Measurements from ENCODE around the gene CHSY1.
"Not testable (repeated sequence)": the region's sequence is repeated elsewhere in the genome, so short reads cannot be mapped to it uniquely, and the experiment has no call there.

Gene CHSY1

DNA sequence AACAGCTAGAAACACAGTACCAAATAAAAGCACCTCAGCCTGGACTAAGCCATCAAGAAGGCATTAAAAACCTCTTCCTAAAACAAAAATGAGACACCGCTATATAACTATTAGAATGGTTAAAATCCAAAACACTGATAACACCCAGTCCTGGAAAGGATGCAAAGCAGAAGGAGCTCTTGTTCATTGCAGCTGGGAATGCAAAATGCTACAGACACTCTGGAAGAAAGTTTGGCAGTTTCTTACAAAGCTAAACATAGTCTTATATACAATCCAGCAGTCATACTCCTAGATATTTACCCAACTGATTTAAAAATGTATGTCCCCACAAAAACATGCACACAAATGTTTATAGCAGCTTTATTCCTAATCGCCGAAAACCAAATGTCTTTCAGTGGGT is 35.7 kb downstream of the CHSY1 start:
- Histone ChIP-seq H3K4me1 (ENCODE audit: low read length) (no peaks in the 10 kb centered on the region), H3K9me3 (ENCODE audit: insufficient read depth, low read length) (no peaks in the 10 kb centered on the region), H3K79me2 (ENCODE audit: low read length) (peaks cover 20% of the 10 kb centered on the region), H4K20me1 (ENCODE audit: insufficient read depth, low read length) (peaks cover 27% of the 10 kb centered on the region), H3K36me3 (replicated peaks; ENCODE audit: low read depth, low read length) (no peaks in the 10 kb centered on the region), H3K4me3 (ENCODE audit: low read length) (no peak overlapping the region), H3K4me2 (ENCODE audit: low read length) (no peak overlapping the region), H3K9ac (ENCODE audit: low read length) (no peak overlapping the region), H3K27me3 (ENCODE audit: low read depth, low read length) (no peaks in the 10 kb centered on the region), H3K27ac (ENCODE audit: low read length) (no peak overlapping the region), H2AFZ (ENCODE audit: low read depth, low read length) (no peak overlapping the region)
- no peak for TF ChIP-seq EZH2phosphoT487 (IDR thresholded peaks at IDR 0.05; ENCODE audit: low read depth)
- TF ChIP-seq, protein P1, sequence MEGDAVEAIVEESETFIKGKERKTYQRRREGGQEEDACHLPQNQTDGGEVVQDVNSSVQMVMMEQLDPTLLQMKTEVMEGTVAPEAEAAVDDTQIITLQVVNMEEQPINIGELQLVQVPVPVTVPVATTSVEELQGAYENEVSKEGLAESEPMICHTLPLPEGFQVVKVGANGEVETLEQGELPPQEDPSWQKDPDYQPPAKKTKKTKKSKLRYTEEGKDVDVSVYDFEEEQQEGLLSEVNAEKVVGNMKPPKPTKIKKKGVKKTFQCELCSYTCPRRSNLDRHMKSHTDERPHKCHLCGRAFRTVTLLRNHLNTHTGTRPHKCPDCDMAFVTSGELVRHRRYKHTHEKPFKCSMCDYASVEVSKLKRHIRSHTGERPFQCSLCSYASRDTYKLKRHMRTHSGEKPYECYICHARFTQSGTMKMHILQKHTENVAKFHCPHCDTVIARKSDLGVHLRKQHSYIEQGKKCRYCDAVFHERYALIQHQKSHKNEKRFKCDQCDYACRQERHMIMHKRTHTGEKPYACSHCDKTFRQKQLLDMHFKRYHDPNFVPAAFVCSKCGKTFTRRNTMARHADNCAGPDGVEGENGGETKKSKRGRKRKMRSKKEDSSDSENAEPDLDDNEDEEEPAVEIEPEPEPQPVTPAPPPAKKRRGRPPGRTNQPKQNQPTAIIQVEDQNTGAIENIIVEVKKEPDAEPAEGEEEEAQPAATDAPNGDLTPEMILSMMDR (IDR thresholded peaks at IDR 0.05; ENCODE audit: low read depth, low read length) = no peak

DNA sequence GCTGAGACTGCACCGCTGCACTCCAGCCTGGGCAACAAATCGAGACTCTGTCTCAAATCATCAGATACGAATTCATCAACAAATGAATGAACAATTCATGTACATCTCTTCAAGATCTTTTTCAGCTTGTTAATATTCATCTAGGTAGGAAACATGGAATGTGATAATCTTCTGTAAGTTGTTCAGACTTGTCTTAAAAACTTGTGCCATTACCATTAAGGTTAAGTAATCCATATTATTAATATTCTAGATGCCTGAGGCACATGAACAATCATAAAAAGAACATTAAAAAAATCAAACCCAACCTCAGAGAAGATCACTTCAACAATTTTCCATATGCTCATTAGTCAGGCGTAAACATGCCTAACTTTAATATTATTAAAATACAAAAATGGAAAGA is 36.2 kb downstream of the CHSY1 start:
- H3K27me3 ChIP-seq (ENCODE audit: low read depth, low read length) = no peaks in the 10 kb centered on the region
- no peak overlapping the region for H3K4me2 ChIP-seq (ENCODE audit: low read length)
- H3K4me1 ChIP-seq (ENCODE audit: low read length) = no peaks in the 10 kb centered on the region
- H3K27ac ChIP-seq (ENCODE audit: low read length) = no peak overlapping the region
- H3K79me2 ChIP-seq (ENCODE audit: low read length) = peaks cover 18% of the 10 kb centered on the region
- peaks cover 25% of the 10 kb centered on the region for H4K20me1 ChIP-seq (ENCODE audit: insufficient read depth, low read length)
- H2AFZ ChIP-seq (ENCODE audit: low read depth, low read length) = no peak overlapping the region
- no peak overlapping the region for H3K4me3 ChIP-seq (ENCODE audit: low read length)
- H3K36me3 ChIP-seq (replicated peaks; ENCODE audit: low read depth, low read length) = no peaks in the 10 kb centered on the region
- H3K9ac ChIP-seq (ENCODE audit: low read length) = no peak overlapping the region
- no peaks in the 10 kb centered on the region for H3K9me3 ChIP-seq (ENCODE audit: insufficient read depth, low read length)
- TF ChIP-seq EZH2phosphoT487 (IDR thresholded peaks at IDR 0.05; ENCODE audit: low read depth) = no peak
- TF ChIP-seq, protein P1 (IDR thresholded peaks at IDR 0.05; ENCODE audit: low read depth, low read length) = no peak

DNA sequence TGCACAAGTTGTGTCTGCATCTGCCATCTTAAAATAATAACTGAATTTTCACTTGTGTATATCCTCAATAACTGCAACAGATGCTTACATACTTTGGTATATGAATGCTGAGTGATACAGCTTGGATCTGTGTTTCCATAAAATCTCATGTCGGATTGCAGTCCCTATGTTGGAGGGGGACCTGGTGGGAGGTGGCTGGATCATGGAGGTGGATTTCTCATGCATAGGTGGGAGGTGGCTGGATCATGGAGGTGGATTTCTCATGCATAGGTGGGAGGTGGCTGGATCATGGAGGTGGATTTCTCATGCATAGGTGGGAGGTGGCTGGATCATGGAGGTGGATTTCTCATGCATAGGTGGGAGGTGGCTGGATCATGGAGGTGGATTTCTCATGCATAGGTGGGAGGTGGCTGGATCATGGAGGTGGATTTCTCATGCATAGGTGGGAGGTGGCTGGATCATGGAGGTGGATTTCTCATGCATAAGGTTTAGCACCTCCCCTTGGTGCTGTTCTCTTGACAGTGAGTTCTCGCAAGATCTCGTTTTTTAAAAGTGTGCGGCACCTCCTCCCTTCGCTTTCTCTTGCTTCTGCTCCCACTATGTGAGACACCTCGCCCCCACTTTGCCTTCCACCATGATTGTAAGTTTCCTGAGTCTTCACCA is 37.3 kb downstream of the CHSY1 start:
- H3K79me2 ChIP-seq (ENCODE audit: low read length) = peaks cover 13% of the 10 kb centered on the region; the same call in 1 of the 2 replicates
- not testable (repeated sequence) for H3K4me2 ChIP-seq (ENCODE audit: low read length); H3K9ac ChIP-seq (ENCODE audit: low read length); H3K4me3 ChIP-seq (ENCODE audit: low read length); H3K27me3 ChIP-seq (ENCODE audit: low read depth, low read length); H3K9me3 ChIP-seq (ENCODE audit: insufficient read depth, low read length); H3K4me1 ChIP-seq (ENCODE audit: low read length); H2AFZ ChIP-seq (ENCODE audit: low read depth, low read length); H3K36me3 ChIP-seq (replicated peaks; ENCODE audit: low read depth, low read length); H3K27ac ChIP-seq (ENCODE audit: low read length)
- H4K20me1 ChIP-seq (ENCODE audit: insufficient read depth, low read length) = peaks cover 22% of the 10 kb centered on the region

DNA sequence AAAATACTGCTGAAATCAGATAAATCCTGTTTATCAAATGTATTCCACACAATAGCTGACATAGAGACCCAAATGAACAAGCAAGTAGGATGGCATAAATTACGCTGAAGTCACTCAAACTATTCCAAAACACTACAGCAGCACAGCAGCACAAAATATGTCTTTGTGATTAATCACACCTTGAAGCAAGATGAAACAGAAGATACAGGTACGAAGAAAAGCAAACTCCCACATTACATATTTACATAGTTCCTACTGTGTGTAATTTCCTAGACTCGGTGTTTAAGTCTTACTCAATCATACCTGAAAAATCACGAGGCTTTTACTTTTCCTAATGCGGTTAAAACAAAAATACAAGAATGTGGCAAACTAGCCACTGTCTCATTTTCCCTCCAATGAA is 38.3 kb downstream of the CHSY1 start:
- Histone ChIP-seq H3K4me1 (ENCODE audit: low read length) (no peaks in the 10 kb centered on the region), H3K27me3 (ENCODE audit: low read depth, low read length) (no peaks in the 10 kb centered on the region), H3K36me3 (replicated peaks; ENCODE audit: low read depth, low read length) (no peaks in the 10 kb centered on the region), H3K9ac (ENCODE audit: low read length) (no peak overlapping the region), H3K79me2 (ENCODE audit: low read length) (peaks cover 13% of the 10 kb centered on the region; the same call in 1 of the 2 replicates), H4K20me1 (ENCODE audit: insufficient read depth, low read length) (peaks cover 23% of the 10 kb centered on the region), H2AFZ (ENCODE audit: low read depth, low read length) (no peak overlapping the region), H3K27ac (ENCODE audit: low read length) (no peak overlapping the region), H3K4me2 (ENCODE audit: low read length) (no peak overlapping the region), H3K4me3 (ENCODE audit: low read length) (no peak overlapping the region), H3K9me3 (ENCODE audit: insufficient read depth, low read length) (no peaks in the 10 kb centered on the region)
- TF ChIP-seq, protein P1 (IDR thresholded peaks at IDR 0.05; ENCODE audit: low read depth, low read length) = no peak
- TF ChIP-seq EZH2phosphoT487 (IDR thresholded peaks at IDR 0.05; ENCODE audit: low read depth) = no peak
